Calu3 (cell line): ENCODE results near the gene PADI1. TPM values are rescaled to one million over a fixed set of nuclear protein-coding genes. Genes with fewer than 3 reads are reported as not detected.

Experiments
- BruUV-seq: library from RNA; stranded (reverse); fragments of 400-500 nt; replicated peaks from 2 replicates; lab custom pipeline; 2021; lab: Mats Ljungman, UMichigan
- CTCF ChIA-PET: fragments of 300-600 bp; sonication (Branson Sonifier 250); formaldehyde crosslinking; loops from one replicate; lab custom pipeline; 2022; ENCODE audit warnings: antibody characterized with exemption; lab: Charles Lee
- DNase-seq: peaks from one replicate; pipeline ENCODE4 v3.0.0; 2022
- H3K27ac Mint-ChIP-seq: one replicate; pipeline ENCODE4 v1.8.0; 2022; ENCODE audit warnings: mixed read lengths; ENCODE audit not compliant: unreplicated experiment
- H3K27me3 Mint-ChIP-seq: one replicate; pipeline ENCODE4 v1.8.0; 2022; ENCODE audit warnings: mixed read lengths; ENCODE audit not compliant: unreplicated experiment
- H3K36me3 Mint-ChIP-seq: one replicate; pipeline ENCODE4 v1.8.0; 2022; ENCODE audit warnings: mild to moderate bottlenecking, moderate library complexity, mixed read lengths; ENCODE audit not compliant: insufficient read depth, unreplicated experiment
- H3K4me1 Mint-ChIP-seq: one replicate; pipeline ENCODE4 v1.8.0; 2022; ENCODE audit warnings: mild to moderate bottlenecking, low read depth, mixed read lengths; ENCODE audit not compliant: unreplicated experiment
- H3K4me3 Mint-ChIP-seq: one replicate; pipeline ENCODE4 v1.8.0; 2022; ENCODE audit warnings: mild to moderate bottlenecking, low read depth, moderate library complexity, mixed read lengths; ENCODE audit not compliant: unreplicated experiment
- H3K9me3 Mint-ChIP-seq: one replicate; pipeline ENCODE4 v1.8.0; 2022; ENCODE audit warnings: low read depth, mixed read lengths; ENCODE audit not compliant: unreplicated experiment
- CTCF ChIP-seq: fragments of 200-600 bp; IDR thresholded peaks from one replicate; pipeline ENCODE4 v1.8.0; 2022; ENCODE audit warnings: antibody characterized with exemption; ENCODE audit not compliant: unreplicated experiment
- intact Hi-C: fragments of 100-400 bp; cut with micrococcal nuclease; formaldehyde crosslinking; loops from one replicate; pipeline ENCODE4 v1.10.0; 2022; ENCODE audit not compliant: unreplicated experiment
- total RNA-seq: library from RNA; stranded (reverse); gene quantifications from 2 replicates; pipeline ENCODE4 v1.2.3, GENCODE V29; 2022

The PADI1 gene
- total RNA-seq, 1 experiment from 2014 or later = 2.3 TPM

GRCh38 chr1:17177651-17178050 is 27.3 kb upstream of the PADI1 start:
- Mint-ChIP-seq H3K4me3 (no peak overlapping the region), H3K36me3 (no peaks in the 10 kb centered on the region), H3K27ac (no peak overlapping the region), H3K9me3 (peaks cover 9% of the 10 kb centered on the region), H3K4me1 (peaks cover 30% of the 10 kb centered on the region), H3K27me3 (no peaks in the 10 kb centered on the region)
- DNase-seq = no peak
- intact Hi-C loops = no loop called here
- no TSS peak for BruUV-seq
- CTCF ChIA-PET = no interaction called here
- TF ChIP-seq CTCF = no peak

GRCh38 chr1:17181781-17182464 is 23.0 kb upstream of the PADI1 start:
- no peaks in the 10 kb centered on the region for H3K27me3 Mint-ChIP-seq
- no peak overlapping the region for H3K4me3 Mint-ChIP-seq
- CTCF ChIA-PET = no interaction called here
- H3K27ac Mint-ChIP-seq = no peak overlapping the region
- peaks cover 28% of the 10 kb centered on the region for H3K4me1 Mint-ChIP-seq
- no peak for DNase-seq
- TF ChIP-seq CTCF = no peak
- no TSS peak for BruUV-seq
- H3K36me3 Mint-ChIP-seq = no peaks in the 10 kb centered on the region
- H3K9me3 Mint-ChIP-seq = peaks cover 4% of the 10 kb centered on the region
- intact Hi-C loops = no loop called here

- TF ChIP-seq CTCF = no peak
- peaks cover 2% of the 10 kb centered on the region for H3K9me3 Mint-ChIP-seq
- intact Hi-C loops = no loop called here
- no peak overlapping the region for H3K4me3 Mint-ChIP-seq
- CTCF ChIA-PET = no interaction called here
- no peaks in the 10 kb centered on the region for H3K36me3 Mint-ChIP-seq
- no peak overlapping the region for H3K27ac Mint-ChIP-seq
- no peak for DNase-seq
- no TSS peak for BruUV-seq
- no peaks in the 10 kb centered on the region for H3K27me3 Mint-ChIP-seq
- H3K4me1 Mint-ChIP-seq = peaks cover 16% of the 10 kb centered on the region
Observed at GRCh38 chr1:17183388-17184160, 21.4 kb upstream of the PADI1 start.

GRCh38 chr1:17184161-17184665 is 20.7 kb upstream of the PADI1 start:
- Mint-ChIP-seq H3K4me1 (peaks cover 16% of the 10 kb centered on the region), H3K9me3 (peaks cover 2% of the 10 kb centered on the region), H3K27me3 (no peaks in the 10 kb centered on the region), H3K36me3 (no peaks in the 10 kb centered on the region), H3K27ac (no peak overlapping the region), H3K4me3 (no peak overlapping the region)
- no peak for TF ChIP-seq CTCF
- CTCF ChIA-PET = no interaction called here
- intact Hi-C loops = no loop called here
- DNase-seq = no peak
- BruUV-seq = no TSS peak
